ENCODE results near the gene RAB4A.

RAB4A gene

DNA sequence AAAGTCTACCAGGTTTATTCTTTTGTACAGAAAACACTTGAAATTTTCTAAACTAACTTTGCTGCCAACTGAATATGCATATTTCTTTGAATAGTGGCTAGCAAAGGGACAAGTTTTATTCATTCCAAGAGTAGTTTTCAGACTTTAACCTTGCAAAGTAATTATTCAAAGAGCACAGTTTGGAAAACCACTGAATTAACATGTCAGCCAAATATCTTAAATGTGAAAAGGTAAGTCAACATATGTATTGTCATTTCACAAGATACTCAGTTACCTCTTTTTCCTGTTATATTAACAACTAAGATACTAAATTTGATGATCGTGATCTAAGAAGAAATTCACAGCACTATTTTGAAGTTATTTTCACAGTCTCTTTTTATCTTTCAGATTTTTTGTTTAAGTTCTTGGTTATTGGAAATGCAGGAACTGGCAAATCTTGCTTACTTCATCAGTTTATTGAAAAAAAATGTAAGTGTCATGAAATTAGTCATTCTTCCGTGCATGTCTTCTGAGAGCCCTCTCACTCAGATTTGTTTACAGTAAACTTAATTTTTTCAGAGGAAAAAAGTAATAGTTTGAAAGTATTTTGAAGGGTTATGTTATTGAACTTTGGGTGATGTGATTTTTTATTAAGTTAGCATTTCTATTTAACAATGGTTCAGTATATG, 15.3 kb downstream of the RAB4A start:
- TF ChIP-seq GATA2 (IDR thresholded peaks at IDR 0.05; ENCODE audit: low read depth, low read length) (no peak), GATA3 (IDR thresholded peaks at IDR 0.05; ENCODE audit: low read depth, low read length) (no peak)

DNA sequence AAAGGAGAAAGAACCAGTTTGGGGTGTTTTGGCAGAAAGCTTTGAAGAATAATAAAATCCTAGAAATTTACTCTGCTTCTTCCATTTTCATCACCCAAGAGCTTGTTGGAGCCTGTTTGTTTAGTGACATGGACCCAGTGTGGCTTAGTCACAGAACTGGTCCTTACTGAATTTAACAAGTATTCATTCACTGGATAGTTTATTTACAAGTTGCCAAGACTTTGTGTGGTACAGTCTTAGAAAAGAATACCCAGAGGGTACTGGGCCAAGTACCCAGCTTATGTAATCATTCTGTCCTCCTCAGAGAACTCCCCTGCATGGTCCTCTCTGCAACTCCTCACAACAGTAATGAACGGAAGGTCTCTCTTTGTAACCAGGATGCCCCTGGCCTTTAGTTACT, 16.4 kb downstream of the RAB4A start:
- TF ChIP-seq GATA3 (IDR thresholded peaks at IDR 0.05; ENCODE audit: low read depth, low read length) (no peak), GATA2 (IDR thresholded peaks at IDR 0.05; ENCODE audit: low read depth, low read length) (0 out of 2 replicates have a peak, but pooled peaks have one; percentile 6)

DNA sequence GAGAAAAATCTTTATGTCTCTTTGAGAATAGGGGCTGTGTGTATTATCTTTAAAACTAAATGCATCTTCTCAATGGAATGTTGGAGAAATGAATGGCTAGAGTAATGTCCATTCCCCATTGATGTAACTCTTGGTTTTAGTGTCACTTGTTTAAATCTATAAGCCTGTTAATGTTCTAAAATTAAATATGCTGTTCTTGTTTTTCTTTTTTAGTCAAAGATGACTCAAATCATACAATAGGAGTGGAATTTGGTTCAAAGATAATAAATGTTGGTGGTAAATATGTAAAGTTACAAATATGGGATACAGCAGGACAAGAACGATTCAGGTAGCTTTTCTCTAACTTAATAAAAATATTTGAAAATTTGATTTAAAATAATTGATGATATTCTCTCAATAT, 17.6 kb downstream of the RAB4A start:
- TF ChIP-seq GATA3 (IDR thresholded peaks at IDR 0.05; ENCODE audit: low read depth, low read length) (no peak), GATA2 (IDR thresholded peaks at IDR 0.05; ENCODE audit: low read depth, low read length) (no peak)

GRCh38 chr1:229293528-229294204, 22.8 kb downstream of the RAB4A start:
- TF ChIP-seq GATA2 (IDR thresholded peaks at IDR 0.05; ENCODE audit: low read depth, low read length) (no peak), GATA3 (IDR thresholded peaks at IDR 0.05; ENCODE audit: low read depth, low read length) (no peak)

GRCh38 chr1:229295745-229296144, 24.8 kb downstream of the RAB4A start:
- no peak for TF ChIP-seq GATA3 (IDR thresholded peaks at IDR 0.05; ENCODE audit: low read depth, low read length)
- TF ChIP-seq GATA2 (IDR thresholded peaks at IDR 0.05; ENCODE audit: low read depth, low read length): no peak

GRCh38 chr1:229296541-229296941, 25.6 kb downstream of the RAB4A start:
- no peak for TF ChIP-seq GATA2 (IDR thresholded peaks at IDR 0.05; ENCODE audit: low read depth, low read length)
- TF ChIP-seq GATA3 (IDR thresholded peaks at IDR 0.05; ENCODE audit: low read depth, low read length): no peak

- TF ChIP-seq GATA3 (IDR thresholded peaks at IDR 0.05; ENCODE audit: low read depth, low read length) (no peak), GATA2 (IDR thresholded peaks at IDR 0.05; ENCODE audit: low read depth, low read length) (no peak)
Observed at GRCh38 chr1:229297746-229298145, 26.8 kb downstream of the RAB4A start.

GRCh38 chr1:229298420-229298819, 27.5 kb downstream of the RAB4A start:
- TF ChIP-seq GATA2 (IDR thresholded peaks at IDR 0.05; ENCODE audit: low read depth, low read length) (no peak), GATA3 (IDR thresholded peaks at IDR 0.05; ENCODE audit: low read depth, low read length) (no peak)

GRCh38 chr1:229298887-229299503, 28.1 kb downstream of the RAB4A start:
- TF ChIP-seq GATA3 (IDR thresholded peaks at IDR 0.05; ENCODE audit: low read depth, low read length): no peak
- 0 out of 2 replicates have a peak, but pooled peaks have one; percentile 11 for TF ChIP-seq GATA2 (IDR thresholded peaks at IDR 0.05; ENCODE audit: low read depth, low read length)

DNA sequence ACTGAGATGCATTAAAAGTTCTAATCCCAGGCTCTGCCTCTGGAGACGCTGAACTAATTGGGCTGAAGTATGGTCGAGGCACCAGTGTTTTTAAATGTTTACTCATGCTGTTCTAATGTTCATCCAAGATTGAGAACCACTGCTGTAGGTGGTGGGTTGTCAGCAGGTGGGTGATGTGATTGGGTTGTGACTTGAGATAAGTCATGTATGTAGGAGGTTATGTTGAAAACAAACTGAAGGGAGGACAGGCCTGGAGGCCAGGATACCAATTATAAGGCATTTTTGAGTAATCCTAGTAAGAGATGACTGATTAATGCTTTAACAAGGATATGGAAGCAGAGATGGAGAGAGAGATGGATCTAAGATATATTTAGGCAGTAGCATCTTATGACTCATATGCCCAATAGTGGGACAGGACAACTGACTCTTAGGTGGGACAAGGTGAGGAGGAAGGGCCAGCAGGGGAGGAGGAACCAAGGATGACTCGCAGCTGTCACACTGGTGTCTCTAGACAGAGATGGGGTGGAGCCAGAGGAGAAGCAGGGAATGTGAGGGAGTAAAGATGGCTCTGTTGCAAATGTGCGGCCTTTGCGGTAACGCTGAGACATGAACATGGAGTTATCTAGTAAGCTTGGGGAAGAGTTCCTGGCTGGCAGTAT, 29.3 kb downstream of the RAB4A start:
- TF ChIP-seq GATA2 (IDR thresholded peaks at IDR 0.05; ENCODE audit: low read depth, low read length): no peak
- TF ChIP-seq GATA3 (IDR thresholded peaks at IDR 0.05; ENCODE audit: low read depth, low read length): no peak

DNA sequence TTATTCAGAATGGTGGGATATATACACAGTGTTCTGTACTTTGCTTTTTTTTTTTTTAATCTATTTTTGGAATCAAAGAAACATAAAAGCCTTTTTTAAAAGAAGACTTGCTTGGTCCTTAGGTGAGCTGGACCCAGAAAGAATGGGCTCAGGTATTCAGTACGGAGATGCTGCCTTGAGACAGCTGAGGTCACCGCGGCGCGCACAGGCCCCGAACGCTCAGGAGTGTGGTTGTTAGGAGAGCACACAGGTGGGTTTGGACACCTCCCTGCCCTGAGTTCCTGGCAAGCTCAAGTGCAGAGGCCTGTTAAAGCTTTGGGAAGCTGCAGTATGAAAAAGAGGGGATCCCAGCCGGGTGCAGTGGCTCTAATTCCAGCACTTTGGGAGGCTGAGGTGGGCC, 31.8 kb downstream of the RAB4A start:
- TF ChIP-seq GATA2 (IDR thresholded peaks at IDR 0.05; ENCODE audit: low read depth, low read length) (no peak), GATA3 (IDR thresholded peaks at IDR 0.05; ENCODE audit: low read depth, low read length) (no peak)

DNA sequence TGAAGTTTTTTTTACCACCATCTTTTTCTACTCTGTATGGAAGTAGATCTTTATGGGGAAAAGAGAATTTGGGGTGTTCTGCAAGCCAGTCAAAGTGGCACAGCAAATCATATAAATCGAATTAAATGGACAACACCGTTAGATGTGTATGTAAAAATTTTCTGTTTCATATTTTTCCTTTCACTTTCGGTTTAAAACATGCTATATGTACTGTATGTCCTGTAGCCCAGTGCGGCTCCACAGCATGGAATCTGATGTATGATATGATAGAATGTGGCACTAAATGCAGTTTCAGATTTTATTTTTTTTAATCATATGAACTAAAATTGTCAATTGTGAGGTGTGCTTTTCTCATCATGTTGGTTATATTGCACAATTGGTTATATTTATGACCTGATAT, 32.9 kb downstream of the RAB4A start:
- TF ChIP-seq GATA2 (IDR thresholded peaks at IDR 0.05; ENCODE audit: low read depth, low read length) (no peak), GATA3 (IDR thresholded peaks at IDR 0.05; ENCODE audit: low read depth, low read length) (no peak)

DNA sequence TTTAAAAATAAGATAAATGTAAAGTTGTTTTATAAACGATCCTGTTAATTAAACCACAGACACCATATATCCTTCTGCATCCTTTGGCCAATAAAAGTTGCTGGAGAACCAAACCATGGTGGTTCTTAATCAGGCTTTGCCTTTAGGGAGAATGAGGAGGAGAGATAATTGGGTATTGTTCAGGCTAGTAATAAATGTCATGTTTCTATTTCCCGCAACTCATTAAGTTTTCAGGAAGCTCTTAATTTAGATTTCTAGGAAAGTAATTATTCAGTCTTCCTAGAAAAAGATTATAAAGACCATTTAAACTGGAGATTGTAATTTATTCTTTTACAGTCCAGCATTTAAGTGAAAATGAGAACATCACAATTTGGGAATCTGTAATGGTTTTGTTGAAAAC, 34.5 kb downstream of the RAB4A start:
- TF ChIP-seq GATA3 (IDR thresholded peaks at IDR 0.05; ENCODE audit: low read depth, low read length): no peak
- TF ChIP-seq GATA2 (IDR thresholded peaks at IDR 0.05; ENCODE audit: low read depth, low read length): no peak

- TF ChIP-seq GATA2 (IDR thresholded peaks at IDR 0.05; ENCODE audit: low read depth, low read length): no peak
Observed at GRCh38 chr1:229309074-229309473, 38.2 kb downstream of the RAB4A start.
